Neutrophil (primary cell): ENCODE measurements around the gene SLC35G6.
A peak's percentile ranks its signal among the peaks of the same experiment; 100 is the strongest.
"Not testable (repeated sequence)": the region's sequence is repeated elsewhere in the genome, so short reads cannot be mapped to it uniquely, and the experiment has no call there.

Experiments
- H3K27ac ChIP-seq: fragments of 200-600 bp; sonication (generic); 2 replicates; pipeline ENCODE4 v1.5.1; 2016; ENCODE audit warnings: mild to moderate bottlenecking, moderate library complexity
- H3K27me3 ChIP-seq: fragments of 200-600 bp; sonication (generic); 2 replicates; pipeline ENCODE4 v1.6.0; 2016; ENCODE audit warnings: mild to moderate bottlenecking
- H3K36me3 ChIP-seq: fragments of 200-600 bp; sonication (generic); 2 replicates; pipeline ENCODE4 v1.5.1; 2017
- H3K4me1 ChIP-seq, 2 experiments: fragments of 200-600 bp in 1 of 2; sonication (generic) in 1 of 2; 1 replicate in 1 of 2; 2 replicates in 1 of 2; pipeline versions ENCODE4 v1.5.1 to v1.6.1; 2013 to 2016; ENCODE audit warnings: low read depth in 1 of 2, low read length in 1 of 2, mild to moderate bottlenecking in 1 of 2, moderate library complexity in 1 of 2; ENCODE audit not compliant: control insufficient read depth in 1 of 2, insufficient read depth in 1 of 2
- H3K4me3 ChIP-seq, 2 experiments: fragments of 200-600 bp in 1 of 2; sonication (generic) in 1 of 2; 1 replicate in 1 of 2; 2 replicates in 1 of 2; pipeline ENCODE4 v1.5.1; 2013 to 2016; ENCODE audit warnings: low read depth in 1 of 2, low read length in 1 of 2, mild to moderate bottlenecking in 1 of 2, moderate library complexity in 1 of 2
- H3K9me3 ChIP-seq: fragments of 200-600 bp; sonication (generic); 2 replicates; pipeline ENCODE4 v1.5.1; 2016
- TF ChIP-seq, protein P1 (sequence below): fragments of 200-600 bp; sonication (generic); IDR thresholded peaks from 2 replicates; pipeline ENCODE4 v1.5.1; 2016; ENCODE audit warnings: antibody characterized with exemption

SLC35G6 gene

DNA sequence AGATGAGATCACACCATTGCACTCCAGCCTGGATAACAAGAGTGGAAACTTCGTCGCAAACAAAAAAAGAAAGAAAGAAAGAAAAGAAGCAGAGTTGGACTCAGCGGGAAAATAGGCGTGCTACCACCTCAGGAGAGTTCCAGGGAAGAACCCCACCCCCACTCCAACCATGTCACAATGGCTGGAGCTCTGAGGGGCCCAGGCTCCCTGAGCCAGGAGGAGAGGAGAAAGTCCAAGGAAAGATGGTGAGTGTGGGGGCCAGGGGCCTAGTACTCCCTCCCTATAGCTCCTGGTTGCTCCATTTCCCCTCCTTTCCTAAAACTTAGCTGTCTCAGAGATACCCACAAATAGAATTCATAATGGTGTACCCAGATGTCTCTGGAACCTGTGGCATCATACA is at the start of gene SLC35G6:
Gene SLC35G6 (plus strand): TSS at position 172 of the 400 bp plus-strand sequence. CDS start 71 bp downstream, at position 243.
- H3K36me3 ChIP-seq, H3K27ac ChIP-seq, H3K27me3 ChIP-seq, H3K4me3 ChIP-seq, H3K9me3 ChIP-seq: not testable (repeated sequence)
- H3K4me1 ChIP-seq = peaks cover 49 to 51% of the 10 kb centered on the region in 2 experiments

DNA sequence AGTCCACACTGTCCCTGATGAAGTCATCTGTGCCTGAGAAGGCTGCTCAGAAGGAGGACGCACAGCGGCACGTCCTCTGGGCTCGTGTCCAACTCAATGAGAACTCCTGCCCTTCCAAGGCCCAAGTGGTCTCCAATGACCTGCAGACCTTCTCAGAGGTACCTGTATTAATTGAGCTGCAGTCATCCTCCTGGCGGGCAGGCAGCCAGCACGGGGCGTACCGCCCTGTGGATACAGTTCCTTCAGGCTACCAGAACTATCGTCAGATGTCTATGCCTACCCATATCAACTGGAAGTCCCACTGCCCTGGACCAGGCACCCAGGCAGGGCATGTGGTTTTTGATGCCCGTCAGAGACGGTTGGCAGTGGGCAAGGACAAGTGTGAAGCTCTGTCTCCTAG is 49.0 kb upstream of the SLC35G6 start:
- Histone ChIP-seq H3K9me3 (no peaks in the 10 kb centered on the region), H3K27ac (no peak overlapping the region), H3K4me1 (peaks cover 24% of the 10 kb centered on the region in 2 experiments), H3K4me3 (no peak overlapping the region), H3K27me3 (peaks cover 6% of the 10 kb centered on the region), H3K36me3 (no peaks in the 10 kb centered on the region)
- TF ChIP-seq, protein P1, sequence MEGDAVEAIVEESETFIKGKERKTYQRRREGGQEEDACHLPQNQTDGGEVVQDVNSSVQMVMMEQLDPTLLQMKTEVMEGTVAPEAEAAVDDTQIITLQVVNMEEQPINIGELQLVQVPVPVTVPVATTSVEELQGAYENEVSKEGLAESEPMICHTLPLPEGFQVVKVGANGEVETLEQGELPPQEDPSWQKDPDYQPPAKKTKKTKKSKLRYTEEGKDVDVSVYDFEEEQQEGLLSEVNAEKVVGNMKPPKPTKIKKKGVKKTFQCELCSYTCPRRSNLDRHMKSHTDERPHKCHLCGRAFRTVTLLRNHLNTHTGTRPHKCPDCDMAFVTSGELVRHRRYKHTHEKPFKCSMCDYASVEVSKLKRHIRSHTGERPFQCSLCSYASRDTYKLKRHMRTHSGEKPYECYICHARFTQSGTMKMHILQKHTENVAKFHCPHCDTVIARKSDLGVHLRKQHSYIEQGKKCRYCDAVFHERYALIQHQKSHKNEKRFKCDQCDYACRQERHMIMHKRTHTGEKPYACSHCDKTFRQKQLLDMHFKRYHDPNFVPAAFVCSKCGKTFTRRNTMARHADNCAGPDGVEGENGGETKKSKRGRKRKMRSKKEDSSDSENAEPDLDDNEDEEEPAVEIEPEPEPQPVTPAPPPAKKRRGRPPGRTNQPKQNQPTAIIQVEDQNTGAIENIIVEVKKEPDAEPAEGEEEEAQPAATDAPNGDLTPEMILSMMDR = no peak

DNA sequence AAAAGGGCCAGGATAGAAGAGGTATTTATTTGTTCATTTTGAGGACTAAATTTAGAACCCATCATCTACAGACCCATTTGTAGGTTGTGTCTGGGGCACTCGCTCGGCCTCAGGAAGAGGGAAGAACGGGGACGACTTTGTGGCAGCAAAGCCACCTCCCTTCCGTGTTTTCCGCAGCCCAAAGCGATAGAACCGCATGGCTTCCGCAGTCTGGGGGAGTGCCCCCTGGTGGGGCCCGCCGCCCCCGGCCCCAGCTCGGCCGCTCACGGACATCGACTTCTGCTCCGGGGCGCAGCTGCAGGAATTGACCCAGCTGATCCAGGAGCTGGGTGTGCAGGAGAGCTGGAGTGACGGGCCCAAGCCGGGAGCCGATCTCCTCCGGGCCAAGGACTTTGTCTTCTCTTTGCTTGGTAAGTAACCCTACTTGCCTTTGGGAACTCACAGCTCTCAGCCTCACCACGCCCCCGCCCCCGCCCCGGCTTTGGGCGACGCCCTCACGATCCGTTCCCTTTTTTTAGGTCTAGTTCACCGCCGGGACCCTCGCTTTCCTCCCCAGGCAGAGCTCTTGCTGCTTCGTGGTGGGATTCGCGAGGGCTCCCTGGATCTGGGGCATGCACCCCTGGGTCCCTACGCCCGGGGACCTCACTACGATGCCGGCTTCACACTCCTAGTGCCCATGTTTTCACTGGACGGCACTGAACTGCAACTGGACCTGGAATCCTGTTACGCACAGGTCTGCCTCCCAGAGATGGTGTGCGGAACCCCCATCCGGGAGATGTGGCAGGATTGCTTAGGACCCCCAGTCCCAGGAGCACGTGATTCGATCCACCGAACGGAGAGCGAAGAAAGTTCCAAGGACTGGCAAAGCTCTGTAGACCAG is 45.3 kb upstream of the SLC35G6 start:
- H3K4me3 ChIP-seq = peak overlapping the region; percentile 58 to 75
- H3K9me3 ChIP-seq = no peaks in the 10 kb centered on the region
- H3K4me1 ChIP-seq = peaks cover 50 to 60% of the 10 kb centered on the region in 2 experiments
- peak overlapping the region; percentile 72 for H3K27ac ChIP-seq
- H3K36me3 ChIP-seq = no peaks in the 10 kb centered on the region
- H3K27me3 ChIP-seq = peaks cover 42% of the 10 kb centered on the region
- TF ChIP-seq, protein P1 = no peak

DNA sequence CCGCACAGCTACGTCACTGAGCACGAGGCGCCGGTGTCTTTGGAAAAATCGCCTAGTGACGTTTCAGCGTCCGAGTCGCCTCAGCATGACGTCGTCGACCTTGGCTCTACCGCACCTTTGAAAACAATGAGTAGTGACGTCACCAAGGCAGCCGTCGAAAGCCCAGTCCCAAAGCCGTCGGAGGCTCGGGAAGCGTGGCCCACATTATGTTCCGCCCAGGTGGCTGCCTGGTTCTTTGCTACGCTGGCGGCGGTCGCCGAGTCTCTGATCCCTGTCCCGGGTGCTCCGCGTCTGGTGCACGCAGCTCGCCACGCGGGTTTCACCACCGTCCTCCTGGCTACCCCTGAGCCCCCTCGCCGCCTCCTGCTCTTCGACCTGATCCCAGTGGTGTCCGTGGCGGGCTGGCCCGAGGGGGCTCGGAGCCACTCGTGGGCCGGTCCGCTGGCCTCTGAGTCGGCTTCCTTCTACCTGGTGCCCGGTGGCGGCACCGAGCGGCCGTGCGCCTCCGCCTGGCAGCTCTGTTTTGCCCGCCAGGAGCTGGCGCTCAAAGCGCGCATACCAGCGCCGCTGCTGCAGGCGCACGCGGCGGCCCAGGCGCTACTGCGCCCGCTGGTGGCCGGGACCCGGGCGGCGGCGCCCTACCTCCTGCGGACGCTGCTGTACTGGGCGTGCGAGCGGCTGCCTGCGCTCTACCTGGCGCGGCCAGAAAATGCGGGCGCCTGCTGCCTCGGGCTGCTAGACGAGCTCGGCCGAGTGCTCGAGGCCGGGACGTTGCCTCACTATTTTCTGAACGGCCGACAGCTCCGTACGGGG is 44.5 kb upstream of the SLC35G6 start:
- TF ChIP-seq, protein P1 = peak; percentile 82
- Histone ChIP-seq H3K27ac (peak overlapping the region; percentile 72), H3K36me3 (no peaks in the 10 kb centered on the region), H3K4me1 (peaks cover 50 to 61% of the 10 kb centered on the region in 2 experiments), H3K9me3 (no peaks in the 10 kb centered on the region), H3K4me3 (peak overlapping the region; percentile 58 to 75), H3K27me3 (peaks cover 51% of the 10 kb centered on the region)

DNA sequence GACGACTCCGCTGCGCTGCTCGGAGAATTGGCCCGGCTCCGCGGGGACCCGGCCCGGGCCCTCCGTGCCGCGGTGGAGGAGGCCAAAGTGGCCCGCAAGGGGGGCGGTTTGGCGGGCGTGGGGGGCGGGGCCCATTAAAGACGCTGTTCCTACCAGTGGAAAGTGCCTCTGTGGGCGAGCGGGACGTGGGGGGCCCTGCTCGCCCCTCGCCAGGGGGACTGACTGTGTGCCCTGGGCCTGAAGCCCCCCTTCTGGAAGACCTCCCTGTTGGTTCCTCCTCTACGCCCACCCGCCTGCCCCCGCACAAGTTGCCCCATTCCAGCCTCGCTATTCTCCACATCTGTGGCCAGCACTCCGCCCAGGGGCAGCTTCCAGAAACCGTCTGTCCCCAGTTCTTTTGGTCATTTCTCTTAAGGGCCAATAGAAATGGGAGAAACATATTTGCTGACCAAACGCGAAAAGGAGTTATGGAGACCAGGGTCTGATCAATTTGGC is 43.8 kb upstream of the SLC35G6 start:
- TF ChIP-seq, protein P1 = no peak
- peak overlapping the region; percentile 58 to 75 for H3K4me3 ChIP-seq
- no peaks in the 10 kb centered on the region for H3K9me3 ChIP-seq
- H3K27ac ChIP-seq = peak overlapping the region; percentile 72
- H3K36me3 ChIP-seq = no peaks in the 10 kb centered on the region
- H3K27me3 ChIP-seq = peaks cover 57% of the 10 kb centered on the region
- peaks cover 50 to 61% of the 10 kb centered on the region in 2 experiments for H3K4me1 ChIP-seq
